ENCODE results near the gene PCSK6.
"Not testable (repeated sequence)": the region's sequence is repeated elsewhere in the genome, so short reads cannot be mapped to it uniquely, and the experiment has no call there.

PCSK6 gene

GRCh38 chr15:101356512-101357172, 132.9 kb downstream of the PCSK6 start:
- not testable (repeated sequence) for DNase-seq (ENCODE audit: low spot score)

GRCh38 chr15:101355678-101356464, 133.6 kb downstream of the PCSK6 start:
- DNase-seq (ENCODE audit: low spot score) = no peak

GRCh38 chr15:101354891-101355623, 134.4 kb downstream of the PCSK6 start:
- DNase-seq (ENCODE audit: low spot score) = no peak

GRCh38 chr15:101353240-101353639, 136.3 kb downstream of the PCSK6 start:
- DNase-seq (ENCODE audit: low spot score) = no peak

GRCh38 chr15:101351736-101352135, 137.8 kb downstream of the PCSK6 start:
- no peak for DNase-seq (ENCODE audit: low spot score)

- DNase-seq (ENCODE audit: low spot score) = no peak
Measured at GRCh38 chr15:101349047-101349951, 140.2 kb downstream of the PCSK6 start.

GRCh38 chr15:101348643-101349042, 140.9 kb downstream of the PCSK6 start:
- DNase-seq (ENCODE audit: low spot score) = no peak

- no peak for DNase-seq (ENCODE audit: low spot score)
Measured at GRCh38 chr15:101348015-101348414, 141.5 kb downstream of the PCSK6 start.

GRCh38 chr15:101347454-101347853, 142.1 kb downstream of the PCSK6 start:
- DNase-seq (ENCODE audit: low spot score) = no peak

GRCh38 chr15:101346928-101347327, 142.6 kb downstream of the PCSK6 start:
- no peak for DNase-seq (ENCODE audit: low spot score)

GRCh38 chr15:101342056-101342455, 147.5 kb downstream of the PCSK6 start:
- DNase-seq (ENCODE audit: low spot score) = no peak

- no peak for DNase-seq (ENCODE audit: low spot score)
Measured at GRCh38 chr15:101338502-101339057, 150.9 kb downstream of the PCSK6 start.

GRCh38 chr15:101337976-101338375, 151.5 kb downstream of the PCSK6 start:
- DNase-seq (ENCODE audit: low spot score) = no peak

GRCh38 chr15:101333907-101334789, 155.4 kb downstream of the PCSK6 start:
- DNase-seq (ENCODE audit: low spot score) = peak; percentile 58

GRCh38 chr15:101332061-101332467, 157.4 kb downstream of the PCSK6 start:
- DNase-seq (ENCODE audit: low spot score) = no peak

- DNase-seq (ENCODE audit: low spot score) = no peak
Measured at GRCh38 chr15:101329867-101330380, 159.6 kb downstream of the PCSK6 start.

- DNase-seq (ENCODE audit: low spot score) = no peak
Measured at GRCh38 chr15:101329309-101329863, 160.1 kb downstream of the PCSK6 start.

GRCh38 chr15:101328001-101328400, 161.5 kb downstream of the PCSK6 start:
- no peak for DNase-seq (ENCODE audit: low spot score)

- no peak for DNase-seq (ENCODE audit: low spot score)
Measured at GRCh38 chr15:101327147-101327740, 162.3 kb downstream of the PCSK6 start.

All from activated CD4-positive, alpha-beta T cell treated with anti-CD3 and anti-CD28 coated beads, Interleukin-2, Interleukin-4, amounts not matched to agents 100 ng/mL and 50 ng/mL, durations not matched to agents 16 hours and 8 hours (primary cell).